H1 (cell line): ENCODE measurements around the gene DDI2. TPM values are rescaled to one million over a fixed set of nuclear protein-coding genes. Genes with fewer than 3 reads are reported as not detected.

ENCODE experiments used
- CTCF ChIA-PET: fragments of 300-600 bp; sonication (Branson Sonifier 250); formaldehyde crosslinking; loops from one replicate; lab custom pipeline; 2021; ENCODE audit not compliant: partially characterized antibody; lab: Charles Lee
- POLR2A ChIA-PET: fragments of 300-600 bp; sonication (Branson Sonifier 250); formaldehyde crosslinking; loops from one replicate; lab custom pipeline; 2021; ENCODE audit warnings: inconsistent platforms; ENCODE audit not compliant: partially characterized antibody; lab: Charles Lee
- DNase-seq, 2 experiments: peaks; one replicate each; pipeline versions ENCODE4 v3.0.0 to v3.0.0-alpha.2; 2010 to 2022; ENCODE audit warnings: low spot score in 2 of 2, low read depth in 1 of 2, mixed read lengths in 1 of 2
- FAIRE-seq: peaks from 2 replicates; lab custom pipeline; 2011; peaks lifted over from hg19 to GRCh38; lab: Jason Lieb, UNC
- H2AFZ ChIP-seq: 2 replicates; pipeline ENCODE4 v1.8.1; 2012; ENCODE audit warnings: low read length, inconsistent platforms
- H2AK5ac ChIP-seq: 2 replicates; pipeline ENCODE4 v1.6.1; 2013; ENCODE audit warnings: low read depth, low read length
- H2BK120ac ChIP-seq: replicated peaks from 2 replicates; pipeline ENCODE3; 2013; ENCODE audit warnings: low read depth, low read length, inconsistent platforms
- H2BK12ac ChIP-seq: 2 replicates; pipeline ENCODE4 v1.6.1; 2013; ENCODE audit warnings: low read depth, low read length
- H2BK15ac ChIP-seq: 2 replicates; pipeline ENCODE4 v1.6.1; 2013; ENCODE audit warnings: low read length
- H2BK20ac ChIP-seq: 2 replicates; pipeline ENCODE4 v1.6.1; 2013; ENCODE audit warnings: low read length
- H2BK5ac ChIP-seq: 2 replicates; pipeline ENCODE4 v1.6.1; 2013; ENCODE audit warnings: low read depth, low read length
- H3K14ac ChIP-seq: 2 replicates; pipeline ENCODE4 v1.6.1; 2013; ENCODE audit warnings: inconsistent platforms; ENCODE audit not compliant: insufficient read length
- H3K18ac ChIP-seq: 2 replicates; pipeline ENCODE4 v1.6.1; 2013; ENCODE audit warnings: low read length; ENCODE audit errors: extremely low read depth
- H3K23ac ChIP-seq: 2 replicates; pipeline ENCODE4 v1.6.1; 2013; ENCODE audit warnings: inconsistent platforms; ENCODE audit not compliant: insufficient read length
- H3K23me2 ChIP-seq: 2 replicates; pipeline ENCODE4 v1.6.1; 2013; ENCODE audit warnings: low read depth, low read length
- H3K27ac ChIP-seq: 2 replicates; pipeline ENCODE4 v1.6.1; 2011; ENCODE audit warnings: low read depth, low read length, inconsistent platforms
- H3K27me3 ChIP-seq, 4 experiments: replicated peaks in 1 of 4; 1 replicate in 1 of 4; 2 replicates in 3 of 4; pipeline versions ENCODE4 v1.6.1 to v1.8.1; 2011 to 2013; ENCODE audit warnings: low read length in 3 of 4, mild to moderate bottlenecking in 3 of 4, inconsistent platforms in 2 of 4, mixed read lengths in 2 of 4, moderate library complexity in 1 of 4; ENCODE audit not compliant: control insufficient read depth in 3 of 4, insufficient read depth in 3 of 4; ENCODE audit errors: extremely low read depth in 1 of 4
- H3K36me3 ChIP-seq, 4 experiments: 2 replicates each; pipeline versions ENCODE4 v1.6.1 to v1.8.1; 2011 to 2013; ENCODE audit warnings: mild to moderate bottlenecking in 4 of 4, low read length in 3 of 4, moderate library complexity in 2 of 4, control low read depth in 1 of 4, inconsistent platforms in 1 of 4; ENCODE audit not compliant: insufficient read depth in 4 of 4, control insufficient read depth in 2 of 4
- H3K4ac ChIP-seq: replicated peaks from 2 replicates; pipeline ENCODE3; 2013; ENCODE audit warnings: low read length, low read depth, mixed read lengths, inconsistent platforms; ENCODE audit not compliant: insufficient read length
- H3K4me1 ChIP-seq, 4 experiments: replicated peaks in 1 of 4; 1 replicate in 1 of 4; 2 replicates in 3 of 4; pipeline versions ENCODE4 v1.6.1 to v1.8.1; 2011 to 2013; ENCODE audit warnings: low read length in 3 of 4, inconsistent platforms in 2 of 4, mixed read lengths in 1 of 4; ENCODE audit not compliant: insufficient read depth in 4 of 4, control insufficient read depth in 3 of 4
- H3K4me2 ChIP-seq, 2 experiments: 2 replicates each; pipeline versions ENCODE4 v1.6.1 to v1.8.1; 2011 to 2013; ENCODE audit warnings: low read depth in 2 of 2, low read length in 2 of 2, control low read depth in 1 of 2, inconsistent platforms in 1 of 2, mild to moderate bottlenecking in 1 of 2; ENCODE audit not compliant: insufficient read depth in 1 of 2
- H3K4me3 ChIP-seq, 4 experiments: fragments of 200-600, 300-600 bp in 1 of 4; sonication (generic), shearing (Covaris generic), sonication (Bioruptor Twin) in 1 of 4; 2 replicates each; pipeline versions ENCODE4 v1.5.1 to v1.8.1; 2011 to 2016; ENCODE audit warnings: low read length in 4 of 4, low read depth in 3 of 4, control low read depth in 2 of 4, inconsistent platforms in 2 of 4, mild to moderate bottlenecking in 2 of 4, mixed read lengths in 1 of 4, moderate library complexity in 1 of 4; ENCODE audit not compliant: insufficient read depth in 2 of 4; ENCODE audit errors: extremely low read depth in 1 of 4
- H3K56ac ChIP-seq: replicated peaks from 2 replicates; pipeline ENCODE3; 2013; ENCODE audit warnings: low read depth, mild to moderate bottlenecking, mixed read lengths, low read length, inconsistent platforms; ENCODE audit not compliant: insufficient read length
- H3K79me1 ChIP-seq: 2 replicates; pipeline ENCODE4 v1.6.1; 2013; ENCODE audit warnings: low read depth, low read length, control low read depth
- H3K79me2 ChIP-seq, 2 experiments: 2 replicates each; pipeline versions ENCODE4 v1.6.1 to v1.8.1; 2012 to 2013; ENCODE audit warnings: low read length in 2 of 2, mild to moderate bottlenecking in 2 of 2, inconsistent platforms in 1 of 2; ENCODE audit not compliant: insufficient read depth in 2 of 2, control insufficient read depth in 1 of 2
- H3K9ac ChIP-seq, 4 experiments: replicated peaks in 1 of 4; 1 replicate in 1 of 4; 2 replicates in 3 of 4; pipeline versions ENCODE4 v1.6.1 to v1.8.1; 2011 to 2013; ENCODE audit warnings: low read depth in 3 of 4, low read length in 3 of 4, control low read depth in 2 of 4, mild to moderate bottlenecking in 2 of 4, moderate library complexity in 2 of 4, inconsistent platforms in 1 of 4; ENCODE audit errors: extremely low read depth in 1 of 4
- H3K9me3 ChIP-seq, 2 experiments: 2 replicates each; pipeline versions ENCODE4 v1.6.1 to v1.8.1; 2012 to 2013; ENCODE audit warnings: mild to moderate bottlenecking in 2 of 2, moderate library complexity in 2 of 2, control low read depth in 1 of 2, inconsistent platforms in 1 of 2, low read depth in 1 of 2, low read length in 1 of 2, mixed read lengths in 1 of 2; ENCODE audit not compliant: insufficient read depth in 2 of 2
- H4K20me1 ChIP-seq, 2 experiments: replicated peaks in 1 of 2; 2 replicates each; pipeline versions ENCODE3 to v1.8.1; 2011 to 2013; ENCODE audit warnings: inconsistent platforms in 2 of 2, low read length in 2 of 2, mild to moderate bottlenecking in 1 of 2; ENCODE audit not compliant: insufficient read depth in 2 of 2, control insufficient read depth in 1 of 2
- H4K5ac ChIP-seq: 2 replicates; pipeline ENCODE4 v1.6.1; 2013; ENCODE audit warnings: low read length, low read depth, mixed read lengths, inconsistent platforms; ENCODE audit not compliant: insufficient read length
- H4K8ac ChIP-seq: 2 replicates; pipeline ENCODE4 v1.8.0; 2013; ENCODE audit warnings: mild to moderate bottlenecking, moderate library complexity, low read length, inconsistent platforms; ENCODE audit not compliant: insufficient read depth; ENCODE audit errors: extremely low read depth
- H4K91ac ChIP-seq: replicated peaks from 2 replicates; pipeline ENCODE3; 2013; ENCODE audit warnings: low read length, mixed read lengths, inconsistent platforms; ENCODE audit not compliant: insufficient read length
- KDM4A ChIP-seq: IDR thresholded peaks from one replicate; pipeline ENCODE4 v1.7.1; 2012; ENCODE audit warnings: low read depth, mild to moderate bottlenecking, moderate library complexity, low read length, inconsistent platforms; ENCODE audit not compliant: severe bottlenecking
- PHF8 ChIP-seq: fragments of 200-600 bp; sonication (generic); conservative IDR thresholded peaks from 2 replicates; pipeline ENCODE4 v1.7.1; 2012; ENCODE audit warnings: low read depth, mild to moderate bottlenecking, inconsistent platforms, low read length, moderate library complexity
- SIN3A ChIP-seq, 2 experiments: IDR thresholded peaks in 1 of 2; conservative IDR thresholded peaks in 1 of 2; 2 replicates each; pipeline ENCODE4 v1.6.1; 2011 to 2012; ENCODE audit warnings: low read length in 2 of 2, improper control_type of control experiment in 1 of 2, low read depth in 1 of 2, mild to moderate bottlenecking in 1 of 2
- WGBS, 2 experiments: shearing (Covaris generic) in 1 of 2; methylation state at CpG; one replicate each; pipeline versions ENCODE4 v1.1.6 to v1.1.7; 2013 to 2015; ENCODE audit warnings: low lambda C conversion rate in 2 of 2, mixed read lengths in 2 of 2, inconsistent platforms in 1 of 2, low coverage in 1 of 2, missing lambda C conversion rate in 1 of 2; ENCODE audit not compliant: insufficient replicate concordance in 2 of 2, insufficient coverage in 1 of 2, insufficient read length in 1 of 2; ENCODE audit errors: extremely low coverage in 1 of 2, missing lambda C conversion rate in 1 of 2; 5-methylcytosine and 5-hydroxymethylcytosine counted together
- polyA plus RNA-seq, 7 experiments: library from polyadenylated mRNA; depleted of rRNA in 3 of 7; stranded (reverse) in 5 of 7; unstranded in 2 of 7; fragments of >200 nt in 5 of 7; fragments of 200-250 nt in 2 of 7; gene quantifications; 1 replicate in 5 of 7; 2 replicates in 1 of 7; 4 replicates in 1 of 7; pipeline versions ENCODE4 v1.2.1 to v1.2.3, GENCODE V29; 2011 to 2013; ENCODE audit warnings: missing spikeins in 2 of 7, mixed read lengths in 2 of 7
- total RNA-seq: library from RNA; stranded (reverse); fragmentation: NEBNext Ultra II Directional; extraction: Animal tissue kit (Norgen Biotek cat#: 25700); gene quantifications from 2 replicates; pipeline ENCODE4 v1.2.1, GENCODE V29; 2021
- TF ChIP-seq, protein P1 (sequence below): IDR thresholded peaks from 2 replicates; pipeline ENCODE4 v1.6.1; 2012; ENCODE audit warnings: inconsistent platforms

Gene DDI2
- total and polyA plus RNA-seq, 2 of the 8 experiments (the other 6 are each of a cell fraction or from before 2014, with no cell fraction given): 7.7 to 38.3 TPM

DNA sequence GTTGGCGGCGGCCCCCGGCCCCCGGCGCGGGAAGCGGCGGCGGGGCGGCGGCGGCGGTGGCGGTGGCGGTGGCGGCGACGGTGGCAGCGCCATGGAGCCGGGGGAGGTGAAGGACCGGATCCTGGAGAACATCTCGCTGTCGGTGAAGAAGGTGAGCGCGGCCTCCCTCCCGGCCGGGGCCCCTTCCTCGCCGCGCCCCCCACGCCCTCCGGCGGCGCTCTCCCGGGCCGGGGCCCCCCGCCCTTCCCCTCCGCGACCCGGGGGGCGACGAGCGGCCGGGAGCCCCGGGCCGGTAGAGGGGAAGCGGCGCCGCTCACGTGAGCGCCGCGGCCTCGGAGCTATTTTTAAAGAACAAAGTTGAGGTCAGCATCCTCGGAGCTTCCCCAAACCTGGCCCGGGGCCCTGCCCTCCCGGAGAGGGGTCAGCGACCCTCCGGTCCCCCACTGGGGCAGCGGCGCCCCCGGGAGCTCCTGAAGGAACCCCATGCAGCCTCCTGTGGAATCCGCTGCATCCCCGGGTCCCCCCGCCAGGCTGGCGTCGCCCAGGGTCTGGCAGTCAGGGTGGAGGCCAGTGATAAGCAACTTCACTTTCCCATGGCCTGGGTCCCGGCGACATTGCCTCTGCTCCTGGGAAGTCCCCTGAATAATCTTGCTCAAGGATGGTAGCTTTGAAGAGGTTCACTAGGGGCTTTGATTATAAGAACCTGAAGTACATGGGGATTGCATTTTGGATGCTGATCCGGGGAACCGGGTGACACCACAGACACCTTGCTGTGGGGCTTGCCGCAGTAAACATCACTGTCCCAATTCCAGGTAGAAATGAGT, 67.4 kb downstream of the DDI2 start:
- no peak overlapping the region for H2AK5ac ChIP-seq
- H3K27me3 ChIP-seq: no peaks in the 10 kb centered on the region
- no peak overlapping the region for H2BK15ac ChIP-seq
- DNase-seq (peak in 1 of 2 experiments; percentile 59), FAIRE-seq (no peak)
- H3K4me1 ChIP-seq: peaks cover 0 to 3% (median 0%) of the 10 kb centered on the region in 4 experiments; a peak in 2 of 7 replicates
- peaks cover 6 to 32% of the 10 kb centered on the region in 2 experiments for H3K79me2 ChIP-seq
- H4K20me1 ChIP-seq: peaks cover 0 to 3% of the 10 kb centered on the region in 2 experiments
- H3K36me3 ChIP-seq: no peaks in the 10 kb centered on the region
- no peak overlapping the region for H3K23ac ChIP-seq
- peaks cover 3% of the 10 kb centered on the region for H3K79me1 ChIP-seq
- no peaks in the 10 kb centered on the region for H3K9me3 ChIP-seq
- H4K8ac ChIP-seq: peak overlapping the region; percentile 43; the same call in 1 of the 2 replicates
- H2BK12ac ChIP-seq: no peak overlapping the region
- peak overlapping the region; percentile 0 to 88 (median 50); a peak in 2 of 7 replicates for H3K9ac ChIP-seq
- peak overlapping the region; percentile 56 to 66 for H3K4me2 ChIP-seq
- peak overlapping the region; percentile 42 to 75 (median 73) for H3K4me3 ChIP-seq
- H4K5ac ChIP-seq: no peak overlapping the region
- CTCF ChIA-PET: interaction anchor here (1.0 kb wide), 1 partner anchor 56 kb away, joined by 4 read pairs; no protein-coding TSS in a partner anchor
- no peak overlapping the region for H2AFZ ChIP-seq
- H2BK20ac ChIP-seq: no peak overlapping the region
- no peak overlapping the region for H3K56ac ChIP-seq
- H3K18ac ChIP-seq: peak overlapping the region; percentile 48; the same call in 1 of the 2 replicates
- no peak overlapping the region for H2BK5ac ChIP-seq
- no peak overlapping the region for H4K91ac ChIP-seq
- TF ChIP-seq PHF8 (peak; percentile 30; the same call in 1 of the 2 replicates), SIN3A (conservative IDR thresholded peaks at IDR 0.05 in 1 of 2, IDR thresholded peaks at IDR 0.05 in 1 of 2; ENCODE audit: low read depth in 1 of 2, low read length in 2 of 2) (0 out of 4 replicates have a peak, but pooled peaks of 1 of the 2 experiments have one; percentile 25), KDM4A (peak; percentile 50)
- TF ChIP-seq, protein P1, sequence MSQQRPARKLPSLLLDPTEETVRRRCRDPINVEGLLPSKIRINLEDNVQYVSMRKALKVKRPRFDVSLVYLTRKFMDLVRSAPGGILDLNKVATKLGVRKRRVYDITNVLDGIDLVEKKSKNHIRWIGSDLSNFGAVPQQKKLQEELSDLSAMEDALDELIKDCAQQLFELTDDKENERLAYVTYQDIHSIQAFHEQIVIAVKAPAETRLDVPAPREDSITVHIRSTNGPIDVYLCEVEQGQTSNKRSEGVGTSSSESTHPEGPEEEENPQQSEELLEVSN: no peak
- TF ChIP-seq, all 59 proteins: peak for 3
- WGBS, 2 experiments: 8% methylated on average over 25 of the region's 72 CpGs; no CpG with 5 or more reads in 1 of the 2 experiments
- POLR2A ChIA-PET: interaction anchor here (0.6 to 2.6 kb wide), 6 partner anchors 13 to 92 kb away, joined by 3 to 7 read pairs (median 4); partner anchors contain the start of gene DDI2
- H3K4ac ChIP-seq: no peak overlapping the region
- no peak overlapping the region for H3K27ac ChIP-seq
- H2BK120ac ChIP-seq: no peak overlapping the region
- peaks cover 2% of the 10 kb centered on the region; the same call in 1 of the 2 replicates for H3K23me2 ChIP-seq
- H3K14ac ChIP-seq: no peak overlapping the region
